Measurements from ENCODE around the gene RPS17. TPM values are rescaled to one million over a fixed set of nuclear protein-coding genes. Genes with fewer than 3 reads are reported as not detected.

Gene RPS17
- total and polyA plus RNA-seq, 12 donors = 1,210 to 3,062 (median 1,598) TPM

GRCh38 chr15:82551646-82552247 lies 11.5 kb upstream of the RPS17 start:
- TF ChIP-seq CTCF (IDR thresholded peaks at IDR 0.05) (no peak), POLR2A (IDR thresholded peaks at IDR 0.05) (no peak)
- intact Hi-C loops (cut with DNase I) = no loop called here
- WGBS, 4 donors = 75 to 81% (median 76%) methylated on average over 5 of the region's 5 CpGs
- DNase-seq = no peak
- Histone ChIP-seq H3K9me3 (replicated peaks in 1 of 3) (no peaks in the 10 kb centered on the region), H3K27ac (no peak overlapping the region), H3K4me1 (replicated peaks in 1 of 2) (no peaks in the 10 kb centered on the region), H3K27me3 (no peaks in the 10 kb centered on the region), H3K4me3 (no peak overlapping the region), H3K36me3 (replicated peaks in 1 of 2) (no peaks in the 10 kb centered on the region)

GRCh38 chr15:82549199-82549665 lies 9.0 kb upstream of the RPS17 start:
- no peak for DNase-seq
- H3K9me3 ChIP-seq (replicated peaks in 1 of 3) = no peaks in the 10 kb centered on the region
- intact Hi-C loops (cut with DNase I) = loop anchor here in 1 of 2 donors (10.0 kb wide), 4 partner anchors 96 to 256 kb away; partner anchors contain the start of genes AP3B2, CPEB1, FSD2 and WHAMM
- H3K4me1 ChIP-seq (replicated peaks in 1 of 2) = no peaks in the 10 kb centered on the region
- no peak overlapping the region for H3K4me3 ChIP-seq
- no peak overlapping the region for H3K27ac ChIP-seq
- WGBS, 4 donors = 87 to 96% (median 93%) methylated on average over 8 to 9 of the region's 9 CpGs
- no peaks in the 10 kb centered on the region for H3K27me3 ChIP-seq
- H3K36me3 ChIP-seq (replicated peaks in 1 of 2) = no peaks in the 10 kb centered on the region
- TF ChIP-seq POLR2A (IDR thresholded peaks at IDR 0.05) = no peak
- TF ChIP-seq CTCF (IDR thresholded peaks at IDR 0.05) = no peak

- H3K4me3 ChIP-seq = no peak overlapping the region
- TF ChIP-seq CTCF (IDR thresholded peaks at IDR 0.05) (no peak), POLR2A (IDR thresholded peaks at IDR 0.05) (no peak)
- no peaks in the 10 kb centered on the region for H3K4me1 ChIP-seq (replicated peaks in 1 of 2)
- no peaks in the 10 kb centered on the region for H3K36me3 ChIP-seq (replicated peaks in 1 of 2)
- WGBS, 4 donors = 70 to 90% (median 80%) methylated on average over 2 of the region's 2 CpGs
- no peak overlapping the region for H3K27ac ChIP-seq
- H3K9me3 ChIP-seq (replicated peaks in 1 of 3) = no peaks in the 10 kb centered on the region
- DNase-seq = no peak
- intact Hi-C loops (cut with DNase I) = loop anchor here in 1 of 2 donors (10.0 kb wide), 4 partner anchors 96 to 256 kb away; partner anchors contain the start of genes AP3B2, CPEB1, FSD2 and WHAMM
- no peaks in the 10 kb centered on the region for H3K27me3 ChIP-seq
These were observed 8.4 kb upstream of the RPS17 start for GRCh38 chr15:82548700-82549099.

- DNase-seq = no peak
- 73 to 89% (median 78%) methylated on average over 4 to 6 of the region's 6 CpGs for WGBS, 4 donors
- no peak overlapping the region for H3K4me3 ChIP-seq
- H3K4me1 ChIP-seq (replicated peaks in 1 of 2) = peaks cover 0 to 8% of the 10 kb centered on the region in 2 donors
- H3K36me3 ChIP-seq (replicated peaks in 1 of 2) = no peaks in the 10 kb centered on the region
- no peaks in the 10 kb centered on the region for H3K27me3 ChIP-seq
- H3K27ac ChIP-seq = no peak overlapping the region
- TF ChIP-seq POLR2A (IDR thresholded peaks at IDR 0.05) (no peak), CTCF (IDR thresholded peaks at IDR 0.05) (no peak)
- intact Hi-C loops (cut with DNase I) = loop anchor here in 1 of 2 donors (10.0 kb wide), 4 partner anchors 99 to 259 kb away; partner anchors contain the start of genes AP3B2, CPEB1, FSD2 and WHAMM
- no peaks in the 10 kb centered on the region for H3K9me3 ChIP-seq (replicated peaks in 1 of 3)
These were observed 5.2 kb upstream of the RPS17 start for GRCh38 chr15:82545478-82545877.

All from adrenal gland (tissue), 12 donors.